Neural cell (in vitro differentiated cells): ENCODE data around the gene BTBD3.

Experiments
- CTCF ChIP-seq: fragments of 450-650 bp; IDR thresholded peaks from 2 replicates; pipeline ENCODE4 v1.5.1; 2014; ENCODE audit warnings: antibody characterized with exemption, mild to moderate bottlenecking, moderate library complexity; ENCODE audit not compliant: poor library complexity, severe bottlenecking
- EP300 ChIP-seq: fragments of 450-650 bp; conservative IDR thresholded peaks from 2 replicates; pipeline ENCODE4 v1.6.1; 2014; ENCODE audit warnings: antibody characterized with exemption, mild to moderate bottlenecking, moderate library complexity; ENCODE audit not compliant: poor library complexity, severe bottlenecking
- EZH2 ChIP-seq: fragments of 200-600, 300-800 bp; shearing (Covaris generic), sonication (generic); IDR thresholded peaks from 2 replicates; pipeline ENCODE4 v1.6.1; 2014; ENCODE audit warnings: antibody characterized with exemption, low read length, borderline replicate concordance, mild to moderate bottlenecking; ENCODE audit not compliant: insufficient read depth, poor library complexity, severe bottlenecking
- MXI1 ChIP-seq: fragments of 450-650 bp; conservative IDR thresholded peaks from 2 replicates; pipeline ENCODE4 v1.6.1; 2014; ENCODE audit warnings: antibody characterized with exemption, mild to moderate bottlenecking; ENCODE audit not compliant: poor library complexity, severe bottlenecking
- POLR2AphosphoS5 ChIP-seq: IDR thresholded peaks from 2 replicates; pipeline ENCODE4 v1.6.1; 2012
- RAD21 ChIP-seq: fragments of 450-650 bp; conservative IDR thresholded peaks from 2 replicates; pipeline ENCODE4 v1.6.1; 2014; ENCODE audit warnings: antibody characterized with exemption, mild to moderate bottlenecking, moderate library complexity
- REST ChIP-seq: IDR thresholded peaks from 2 replicates; pipeline ENCODE4 v1.6.1; 2012; ENCODE audit warnings: borderline replicate concordance
- TAF1 ChIP-seq: IDR thresholded peaks from 2 replicates; pipeline ENCODE4 v1.6.1; 2012; ENCODE audit warnings: low read depth

GRCh38 chr20:11926292-11926998, 8.8 kb downstream of the BTBD3 start:
- TF ChIP-seq CTCF, result no peak
- no peak for TF ChIP-seq EP300
- TF ChIP-seq EZH2, result no peak
- TF ChIP-seq POLR2AphosphoS5, result no peak
- TF ChIP-seq TAF1, result no peak
- TF ChIP-seq REST, result no peak
- no peak for TF ChIP-seq MXI1
- TF ChIP-seq RAD21, result no peak
